GM12878 (cell line): ENCODE results near the gene CASP8. TPM values are rescaled to one million over a fixed set of nuclear protein-coding genes. Genes with fewer than 3 reads are reported as not detected.

Experiments used
- ATAC-seq: fragments of 200-7000 bp; cut with Tn5 transposase; 3 replicates; pipeline ENCODE4 v1.9.1; 2020; ENCODE audit warnings: mild to moderate bottlenecking, moderate library complexity
- BruUV-seq: library from RNA; stranded (reverse); fragments of 400-500 nt; replicated peaks from 2 replicates; lab custom pipeline; 2021; lab: Mats Ljungman, UMichigan
- CTCF ChIA-PET: fragments of 300-600 bp; sonication (Branson Sonifier 250); formaldehyde crosslinking; extraction: SDS; loops from one replicate; lab custom pipeline; 2021; ENCODE audit warnings: inconsistent platforms; lab: Yijun Ruan, JAX
- POLR2A ChIA-PET: fragments of 350-600 bp; formaldehyde crosslinking; extraction: SDS; loops from one replicate; lab custom pipeline; 2021; ENCODE audit warnings: inconsistent platforms; lab: Charles Lee
- RAD21 ChIA-PET: fragments of 300-600 bp; sonication (Branson Sonifier 250); formaldehyde crosslinking; loops from one replicate; lab custom pipeline; 2023; ENCODE audit warnings: antibody characterized with exemption; ENCODE audit not compliant: unreplicated experiment; lab: Charles Lee
- SMC1A ChIA-PET: fragments of 300-600 bp; sonication (Branson Sonifier 250); formaldehyde crosslinking; loops from one replicate; lab custom pipeline; 2023; ENCODE audit not compliant: unreplicated experiment, uncharacterized antibody; lab: Charles Lee
- DNase-seq: peaks from one replicate; pipeline ENCODE4 v3.0.0-alpha.2; 2011; ENCODE audit warnings: low read depth, low spot score
- FAIRE-seq: peaks from 3 replicates; lab custom pipeline; 2011; peaks lifted over from hg19 to GRCh38; lab: Jason Lieb, UNC
- H2AFZ ChIP-seq: 2 replicates; pipeline ENCODE4 v1.6.0; 2011; ENCODE audit warnings: low read depth, low read length, control low read depth; ENCODE audit not compliant: control insufficient read depth
- H3K27ac ChIP-seq: 2 replicates; pipeline ENCODE4 v1.5.1; 2011; ENCODE audit warnings: control low read depth; ENCODE audit not compliant: control insufficient read depth, insufficient read depth
- H3K27me3 ChIP-seq, 2 experiments: replicated peaks in 1 of 2; 2 replicates each; pipeline versions ENCODE4 v1.6.0 to v1.6.1; 2011; ENCODE audit warnings: low read length in 1 of 2; ENCODE audit not compliant: control insufficient read depth in 2 of 2, insufficient read depth in 2 of 2
- H3K36me3 ChIP-seq, 2 experiments: 2 replicates each; pipeline ENCODE4 v1.5.1; 2011; ENCODE audit warnings: low read length in 1 of 2; ENCODE audit not compliant: control insufficient read depth in 2 of 2, insufficient read depth in 2 of 2
- H3K4me1 ChIP-seq: 2 replicates; pipeline ENCODE4 v1.6.1; 2011; ENCODE audit warnings: mild to moderate bottlenecking, low read length, moderate library complexity, mixed read lengths; ENCODE audit not compliant: control insufficient read depth, insufficient read depth
- H3K4me2 ChIP-seq: 2 replicates; pipeline ENCODE4 v1.6.0; 2011; ENCODE audit warnings: control low read depth; ENCODE audit not compliant: control insufficient read depth, insufficient read depth
- H3K4me3 ChIP-seq: fragments of 200-600 bp; sonication (generic); 2 replicates; pipeline ENCODE4 v1.5.1; 2016
- H3K79me2 ChIP-seq: 2 replicates; pipeline ENCODE4 v1.6.0; 2011; ENCODE audit warnings: low read length; ENCODE audit not compliant: control insufficient read depth, insufficient read depth
- H3K9ac ChIP-seq: 2 replicates; pipeline ENCODE4 v1.8.0; 2011; ENCODE audit warnings: low read length, control low read depth, mixed read lengths; ENCODE audit not compliant: control insufficient read depth, insufficient read depth
- H3K9me3 ChIP-seq: replicated peaks from 3 replicates; pipeline ENCODE4 v1.5.1; 2011; ENCODE audit warnings: mild to moderate bottlenecking, low read length; ENCODE audit not compliant: control insufficient read depth, insufficient read depth
- H4K20me1 ChIP-seq: 2 replicates; pipeline ENCODE4 v1.6.0; 2011; ENCODE audit not compliant: control insufficient read depth, insufficient read depth
- CREM ChIP-seq: IDR thresholded peaks from 2 replicates; pipeline ENCODE4 v1.6.1; 2014; ENCODE audit warnings: antibody characterized with exemption, low read depth
- EZH2 ChIP-seq: IDR thresholded peaks from 2 replicates; pipeline ENCODE4 v1.6.1; 2012; ENCODE audit warnings: low read depth, mild to moderate bottlenecking, control low read depth, inconsistent platforms, low read length, borderline replicate concordance; ENCODE audit not compliant: control insufficient read depth
- IKZF1 ChIP-seq: fragments of 450-650 bp; conservative IDR thresholded peaks from 2 replicates; pipeline ENCODE4 v1.6.1; 2017; ENCODE audit warnings: antibody characterized with exemption, mild to moderate bottlenecking
- MYB ChIP-seq: fragments of 150-350 bp; IDR thresholded peaks from 2 replicates; pipeline ENCODE4 v1.6.1; 2014; ENCODE audit warnings: mild to moderate bottlenecking, low read depth, low read length, borderline replicate concordance
- NFYB ChIP-seq: IDR thresholded peaks from 2 replicates; pipeline ENCODE4 v1.6.1; 2011; ENCODE audit warnings: low read depth, mild to moderate bottlenecking, low read length, improper control_type of control experiment, moderate library complexity; ENCODE audit not compliant: insufficient read depth
- PBX3 ChIP-seq: IDR thresholded peaks from 2 replicates; pipeline ENCODE4 v1.6.1; 2011; ENCODE audit warnings: mild to moderate bottlenecking, low read depth, low read length, moderate library complexity; ENCODE audit not compliant: insufficient replicate concordance
- ZBTB40 ChIP-seq: fragments of 450-650 bp; IDR thresholded peaks from 2 replicates; pipeline ENCODE4 v1.6.1; 2016; ENCODE audit warnings: mild to moderate bottlenecking, moderate library complexity, borderline replicate concordance
- ZNF274 ChIP-seq: IDR thresholded peaks from one replicate; pipeline ENCODE4 v1.8.0; 2011; ENCODE audit not compliant: insufficient read length, insufficient read depth
- ZNF592 ChIP-seq: fragments of 450-650 bp; IDR thresholded peaks from 2 replicates; pipeline ENCODE4 v1.6.1; 2017; ENCODE audit warnings: mild to moderate bottlenecking, moderate library complexity
- ZZZ3 ChIP-seq: IDR thresholded peaks from 2 replicates; pipeline ENCODE4 v1.6.1; 2011; ENCODE audit warnings: low read depth; ENCODE audit not compliant: control insufficient read depth, insufficient read length
- WGBS: methylation state at CpG from one replicate; pipeline ENCODE4 v1.1.6; 2016; ENCODE audit warnings: low lambda C conversion rate; ENCODE audit not compliant: insufficient replicate concordance, insufficient coverage; ENCODE audit errors: missing lambda C conversion rate; 5-methylcytosine and 5-hydroxymethylcytosine counted together
- in situ Hi-C: fragments of 300-500 bp; cut with MboI; formaldehyde crosslinking; loops from 9 replicates; pipeline ENCODE4 v1.14.3; 2018; ENCODE audit warnings: mixed read lengths
- intact Hi-C: fragments of 100-400 bp; cut with micrococcal nuclease; formaldehyde crosslinking; loops from one replicate; pipeline ENCODE4 v1.14.2; 2022; ENCODE audit not compliant: unreplicated experiment
- polyA plus RNA-seq, 11 experiments: library from polyadenylated mRNA; depleted of rRNA in 4 of 11; unstranded in 6 of 11; stranded (reverse) in 5 of 11; fragments of >200 nt; fragmentation: Nextera tagmentation in 4 of 11; fragmentation: Illumina TruSeq in 1 of 11; extraction: Ambion mirVana in 4 of 11; extraction: Trizol in 1 of 11; gene quantifications; 1 replicate in 1 of 11; 2 replicates in 10 of 11; pipeline versions ENCODE4 v1.2.1 to v1.2.3, GENCODE V29; 2011 to 2016; ENCODE audit warnings: inconsistent platforms in 2 of 11, missing spikeins in 2 of 11, low read depth in 1 of 11
- total RNA-seq, 4 experiments: library from RNA; depleted of rRNA in 3 of 4; stranded (reverse); fragments of >200 nt in 3 of 4; fragmentation: Illumina TruSeq in 1 of 4; extraction: Trizol in 1 of 4; gene quantifications; 2 replicates each; pipeline versions ENCODE4 v1.2.1 to v1.2.3, GENCODE V29; 2013 to 2021
- TF ChIP-seq, protein P1 (sequence below): fragments of 450-650 bp; IDR thresholded peaks from 2 replicates; pipeline ENCODE4 v1.6.1; 2016; ENCODE audit warnings: mild to moderate bottlenecking

The CASP8 gene
- total and polyA plus RNA-seq, 10 of the 15 experiments (the other 5 are each of a cell fraction or from before 2014, with no cell fraction given): 18.6 to 54.1 (median 39.9) TPM

GRCh38 chr2:201254081-201254730, 6.1 kb upstream of the CASP8 start:
- SMC1A ChIA-PET: interaction anchor here (0.7 to 7.3 kb wide), 8 partner anchors 8 to 111 kb away, joined by 3 to 68 read pairs (median 4); partner anchors contain the start of gene CASP8
- intact Hi-C loops (loop anchor here (5.0 kb wide), 1 partner anchor 137 kb away; the partner anchor contains the start of gene CFLAR), in situ Hi-C loops (no loop called here)
- H3K9me3 ChIP-seq: no peaks in the 10 kb centered on the region; the same call in 2 of the 3 replicates
- CTCF ChIA-PET: interaction anchor here (1.3 to 6.6 kb wide), 4 partner anchors 17 to 109 kb away, joined by 3 to 34 read pairs (median 7); no protein-coding TSS in a partner anchor
- no peaks in the 10 kb centered on the region; a peak in 2 of 4 replicates for H3K36me3 ChIP-seq
- FAIRE-seq (no peak), ATAC-seq (no peak), DNase-seq (no peak)
- no TSS peak for BruUV-seq
- no peak overlapping the region for H3K9ac ChIP-seq
- no peak overlapping the region for H3K4me2 ChIP-seq
- H3K4me3 ChIP-seq: no peak overlapping the region
- no peaks in the 10 kb centered on the region for H4K20me1 ChIP-seq
- no peaks in the 10 kb centered on the region; the same call in 1 of the 2 replicates for H3K79me2 ChIP-seq
- POLR2A ChIA-PET: interaction anchor here (0.6 to 2.0 kb wide), 8 partner anchors 9 to 134 kb away, joined by 3 to 9 read pairs (median 5); no protein-coding TSS in a partner anchor
- 99% methylated on average over 5 of the region's 5 CpGs for WGBS
- H3K27ac ChIP-seq: no peak overlapping the region
- H2AFZ ChIP-seq: no peak overlapping the region
- RAD21 ChIA-PET: interaction anchor here (0.7 to 4.4 kb wide), 5 partner anchors 10 to 771 kb away, joined by 4 to 33 read pairs (median 9); no protein-coding TSS in a partner anchor
- H3K27me3 ChIP-seq: no peaks in the 10 kb centered on the region
- peaks cover 27% of the 10 kb centered on the region for H3K4me1 ChIP-seq
- TF ChIP-seq ZNF592 (no peak), EZH2 (no peak), IKZF1 (peak; percentile 36), MYB (no peak), PBX3 (peak; percentile 43), ZZZ3 (no peak), CREM (no peak), ZBTB40 (no peak), ZNF274 (no peak), NFYB (no peak)
- TF ChIP-seq, protein P1, sequence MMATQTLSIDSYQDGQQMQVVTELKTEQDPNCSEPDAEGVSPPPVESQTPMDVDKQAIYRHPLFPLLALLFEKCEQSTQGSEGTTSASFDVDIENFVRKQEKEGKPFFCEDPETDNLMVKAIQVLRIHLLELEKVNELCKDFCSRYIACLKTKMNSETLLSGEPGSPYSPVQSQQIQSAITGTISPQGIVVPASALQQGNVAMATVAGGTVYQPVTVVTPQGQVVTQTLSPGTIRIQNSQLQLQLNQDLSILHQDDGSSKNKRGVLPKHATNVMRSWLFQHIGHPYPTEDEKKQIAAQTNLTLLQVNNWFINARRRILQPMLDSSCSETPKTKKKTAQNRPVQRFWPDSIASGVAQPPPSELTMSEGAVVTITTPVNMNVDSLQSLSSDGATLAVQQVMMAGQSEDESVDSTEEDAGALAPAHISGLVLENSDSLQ: peak; percentile 80
